ENCODE results near the gene LSG1.

LSG1 gene

GRCh38 chr3:194686816-194687637 is 15.0 kb upstream of the LSG1 start:
- DNase-seq: peak in 3 of 4 experiments; percentile 33 to 61 (median 53)

- DNase-seq: no peak
These were observed 14.4 kb upstream of the LSG1 start for GRCh38 chr3:194686414-194686815.

GRCh38 chr3:194685718-194686413 is 13.9 kb upstream of the LSG1 start, which contains the start of gene FAM43A:
FAM43A (plus strand) TSS chr3:194685883; CDS start chr3:194686827, 944 bp downstream.
- DNase-seq: peak; percentile 94 to 96 (median 95)

GRCh38 chr3:194685065-194685717 is 13.2 kb upstream of the LSG1 start:
- no peak for DNase-seq

- no peak for DNase-seq
These were observed 11.4 kb upstream of the LSG1 start for GRCh38 chr3:194683380-194683779.

GRCh38 chr3:194682694-194683310 is 10.8 kb upstream of the LSG1 start:
- DNase-seq: peak in 2 of 4 experiments; percentile 73 to 83

GRCh38 chr3:194682189-194682693 is 10.2 kb upstream of the LSG1 start:
- peak in 2 of 4 experiments; percentile 67 to 74 for DNase-seq

- DNase-seq: no peak
These were observed 9.1 kb upstream of the LSG1 start for GRCh38 chr3:194680888-194681615.

GRCh38 chr3:194676471-194676870 is 4.5 kb upstream of the LSG1 start:
- no peak for DNase-seq

- peak in 2 of 4 experiments; percentile 22 to 23 for DNase-seq
These were observed 3.7 kb upstream of the LSG1 start for GRCh38 chr3:194675680-194676079.

- DNase-seq: peak; percentile 25 to 45 (median 39)
These were observed 3.2 kb upstream of the LSG1 start for GRCh38 chr3:194675081-194675640.

- DNase-seq: no peak
These were observed 1.8 kb upstream of the LSG1 start for GRCh38 chr3:194673761-194674160.

GRCh38 chr3:194672876-194673275 is 885 bp upstream of the LSG1 start:
- DNase-seq: peak in 3 of 4 experiments; percentile 20 to 26 (median 26)

GRCh38 chr3:194671511-194671899 is 486 bp downstream of the LSG1 start:
- DNase-seq: peak; percentile 35 to 54 (median 46)

- DNase-seq: peak in 2 of 4 experiments; percentile 29 to 37
These were observed 4.6 kb downstream of the LSG1 start for GRCh38 chr3:194667363-194667762.

- no peak for DNase-seq
These were observed 7.1 kb downstream of the LSG1 start for GRCh38 chr3:194664857-194665256.

- DNase-seq: no peak
These were observed 10.0 kb downstream of the LSG1 start for GRCh38 chr3:194661946-194662345.

- no peak for DNase-seq
These were observed 10.6 kb downstream of the LSG1 start for GRCh38 chr3:194661374-194661773.

GRCh38 chr3:194659778-194660177 is 12.2 kb downstream of the LSG1 start:
- no peak for DNase-seq

- DNase-seq: no peak
These were observed 13.3 kb downstream of the LSG1 start for GRCh38 chr3:194658477-194659242.

GRCh38 chr3:194657439-194657838 is 14.6 kb downstream of the LSG1 start:
- no peak for DNase-seq

All from suppressor macrophage (primary cell).